22Rv1 (cell line): ENCODE results near the gene NCBP1.

Experiments used
- ZFX ChIP-seq: fragments of 450-650 bp; IDR thresholded peaks from 2 replicates; pipeline ENCODE4 v1.6.1; 2017; ENCODE audit warnings: antibody characterized with exemption, borderline replicate concordance
- TF ChIP-seq, protein P1 (sequence below): fragments of 450-650 bp; IDR thresholded peaks from 2 replicates; pipeline ENCODE4 v1.5.1; 2017; ENCODE audit warnings: mild to moderate bottlenecking

- TF ChIP-seq, protein P1, sequence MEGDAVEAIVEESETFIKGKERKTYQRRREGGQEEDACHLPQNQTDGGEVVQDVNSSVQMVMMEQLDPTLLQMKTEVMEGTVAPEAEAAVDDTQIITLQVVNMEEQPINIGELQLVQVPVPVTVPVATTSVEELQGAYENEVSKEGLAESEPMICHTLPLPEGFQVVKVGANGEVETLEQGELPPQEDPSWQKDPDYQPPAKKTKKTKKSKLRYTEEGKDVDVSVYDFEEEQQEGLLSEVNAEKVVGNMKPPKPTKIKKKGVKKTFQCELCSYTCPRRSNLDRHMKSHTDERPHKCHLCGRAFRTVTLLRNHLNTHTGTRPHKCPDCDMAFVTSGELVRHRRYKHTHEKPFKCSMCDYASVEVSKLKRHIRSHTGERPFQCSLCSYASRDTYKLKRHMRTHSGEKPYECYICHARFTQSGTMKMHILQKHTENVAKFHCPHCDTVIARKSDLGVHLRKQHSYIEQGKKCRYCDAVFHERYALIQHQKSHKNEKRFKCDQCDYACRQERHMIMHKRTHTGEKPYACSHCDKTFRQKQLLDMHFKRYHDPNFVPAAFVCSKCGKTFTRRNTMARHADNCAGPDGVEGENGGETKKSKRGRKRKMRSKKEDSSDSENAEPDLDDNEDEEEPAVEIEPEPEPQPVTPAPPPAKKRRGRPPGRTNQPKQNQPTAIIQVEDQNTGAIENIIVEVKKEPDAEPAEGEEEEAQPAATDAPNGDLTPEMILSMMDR, result peak; percentile 26; the same call in 1 of the 2 replicates
- no peak for TF ChIP-seq ZFX
These were observed 5.0 kb downstream of the NCBP1 start for GRCh38 chr9:97638666-97639065.
